CD14-positive monocyte (primary cell): ENCODE data around the gene FPR3. TPM values are rescaled to one million over a fixed set of nuclear protein-coding genes. Genes with fewer than 3 reads are reported as not detected.

Source experiments
- DNase-seq, 3 donors: peaks; one replicate each; pipeline ENCODE4 v3.0.0-alpha.2; 2011 to 2022
- H2AFZ ChIP-seq: 2 replicates; pipeline ENCODE4 v1.6.0; 2012; ENCODE audit warnings: mild to moderate bottlenecking, low read depth, low read length, inconsistent platforms; ENCODE audit not compliant: insufficient read depth, poor library complexity, severe bottlenecking
- H3K27ac ChIP-seq, 2 donors: 1 replicate in 1 of 2; 2 replicates in 1 of 2; pipeline ENCODE4 v1.5.1; 2012 to 2013; ENCODE audit warnings: low read length in 2 of 2, control low read depth in 1 of 2, inconsistent platforms in 1 of 2, low read depth in 1 of 2, mild to moderate bottlenecking in 1 of 2
- H3K27me3 ChIP-seq, 2 donors: one replicate each; pipeline versions ENCODE4 v1.6.0 to v1.6.1; 2011 to 2013; ENCODE audit warnings: low read length in 2 of 2; ENCODE audit not compliant: control insufficient read depth in 2 of 2, insufficient read depth in 2 of 2
- H3K36me3 ChIP-seq, 2 donors: replicated peaks in 1 of 2; 1 replicate in 1 of 2; 2 replicates in 1 of 2; pipeline versions ENCODE4 v1.5.1 to v1.6.1; 2012 to 2013; ENCODE audit warnings: low read length in 2 of 2, control low read depth in 1 of 2, inconsistent platforms in 1 of 2, mild to moderate bottlenecking in 1 of 2; ENCODE audit not compliant: insufficient read depth in 2 of 2, control insufficient read depth in 1 of 2
- H3K4me1 ChIP-seq, 2 donors: 1 replicate in 1 of 2; 2 replicates in 1 of 2; pipeline versions ENCODE4 v1.5.1 to v1.6.1; 2012 to 2013; ENCODE audit warnings: low read length in 2 of 2, control low read depth in 1 of 2, inconsistent platforms in 1 of 2, mild to moderate bottlenecking in 1 of 2, moderate library complexity in 1 of 2; ENCODE audit not compliant: insufficient read depth in 2 of 2, control insufficient read depth in 1 of 2
- H3K4me2 ChIP-seq: replicated peaks from 2 replicates; pipeline ENCODE3; 2012; ENCODE audit warnings: low read length, moderate library complexity, mild to moderate bottlenecking; ENCODE audit not compliant: poor library complexity, severe bottlenecking; ENCODE audit errors: extremely low read depth
- H3K4me3 ChIP-seq, 3 experiments: fragments of 200-600 bp in 1 of 3; sonication (generic) in 1 of 3; replicated peaks in 1 of 3; 1 replicate in 2 of 3; 2 replicates in 1 of 3; pipeline ENCODE4 v1.5.1; 2011 to 2013; ENCODE audit warnings: low read length in 3 of 3, mild to moderate bottlenecking in 3 of 3, control low read depth in 2 of 3, low read depth in 2 of 3, inconsistent platforms in 1 of 3, moderate library complexity in 1 of 3
- H3K79me2 ChIP-seq: 2 replicates; pipeline ENCODE4 v1.6.0; 2012; ENCODE audit warnings: mild to moderate bottlenecking, control low read depth, inconsistent platforms, low read length, moderate library complexity; ENCODE audit not compliant: insufficient read depth
- H3K9ac ChIP-seq: 2 replicates; pipeline ENCODE4 v1.6.0; 2017; ENCODE audit warnings: low read length, mild to moderate bottlenecking; ENCODE audit not compliant: insufficient read depth, poor library complexity, severe bottlenecking
- H3K9me3 ChIP-seq, 2 donors: replicated peaks in 1 of 2; 1 replicate in 1 of 2; 2 replicates in 1 of 2; pipeline versions ENCODE4 v1.5.1 to v1.6.1; 2012 to 2013; ENCODE audit warnings: low read length in 2 of 2, control low read depth in 1 of 2; ENCODE audit not compliant: control insufficient read depth in 1 of 2, insufficient read depth in 1 of 2
- H4K20me1 ChIP-seq: 2 replicates; pipeline ENCODE4 v1.6.0; 2012; ENCODE audit warnings: mild to moderate bottlenecking, low read length, control low read depth, moderate library complexity; ENCODE audit not compliant: insufficient read depth
- H3K27ac Mint-ChIP-seq, 7 donors: one replicate each; pipeline ENCODE4 v1.8.0; 2020; ENCODE audit warnings: mild to moderate bottlenecking in 7 of 7, mixed read lengths in 7 of 7, moderate library complexity in 6 of 7, inconsistent platforms in 2 of 7
- H3K27me3 Mint-ChIP-seq, 3 donors: one replicate each; pipeline ENCODE4 v1.8.0; 2021 to 2022; ENCODE audit warnings: low read depth in 3 of 3, mild to moderate bottlenecking in 3 of 3, mixed read lengths in 3 of 3, moderate library complexity in 3 of 3, inconsistent platforms in 1 of 3
- H3K36me3 Mint-ChIP-seq, 2 donors: one replicate each; pipeline ENCODE4 v1.8.0; 2020; ENCODE audit warnings: mixed read lengths in 2 of 2, inconsistent platforms in 1 of 2, mild to moderate bottlenecking in 1 of 2
- H3K4me1 Mint-ChIP-seq: one replicate; pipeline ENCODE4 v1.8.0; 2020; ENCODE audit warnings: mild to moderate bottlenecking, mixed read lengths
- H3K4me3 Mint-ChIP-seq, 2 donors: one replicate each; pipeline ENCODE4 v1.8.0; 2020; ENCODE audit warnings: mild to moderate bottlenecking in 2 of 2, mixed read lengths in 2 of 2, moderate library complexity in 1 of 2
- H3K9me3 Mint-ChIP-seq, 7 donors: one replicate each; pipeline ENCODE4 v1.8.0; 2020 to 2022; ENCODE audit warnings: mixed read lengths in 7 of 7, mild to moderate bottlenecking in 6 of 7, moderate library complexity in 6 of 7, inconsistent platforms in 2 of 7
- CTCF ChIP-seq: fragments of 200-600 bp; IDR thresholded peaks from one replicate; pipeline ENCODE4 v1.8.0; 2022; ENCODE audit warnings: antibody characterized with exemption, mild to moderate bottlenecking
- whole genome bisulfite sequencing: methylation state at CpG from one replicate; pipeline ENCODE4 v1.1.5; 2013; ENCODE audit warnings: missing lambda C conversion rate; ENCODE audit not compliant: insufficient coverage; 5-methylcytosine and 5-hydroxymethylcytosine counted together
- intact Hi-C, 2 donors: fragments of 100-400 bp; cut with micrococcal nuclease; formaldehyde crosslinking; loops; one replicate each; pipeline versions ENCODE4 v1.15.0 to v1.15.1; 2023
- polyA plus RNA-seq, 3 donors: library from polyadenylated mRNA; depleted of rRNA in 1 of 3; unstranded in 2 of 3; stranded (reverse) in 1 of 3; fragments of 300-500 nt in 2 of 3; fragments of >200 nt in 1 of 3; fragmentation: Illumina TruSeq in 2 of 3; gene quantifications; 1 replicate in 2 of 3; 2 replicates in 1 of 3; pipeline ENCODE4 v1.2.3, GENCODE V29; 2012 to 2021

The FPR3 gene
- polyA plus RNA-seq, 3 donors: 1.4 to 3.8 (median 3.5) TPM

- Histone ChIP-seq H3K27ac (peak overlapping the region in 1 of 2 donors; percentile 97), H3K9me3 (peaks cover 0 to 3% of the 10 kb centered on the region in 2 donors), H3K4me1 (peaks cover 78 to 81% of the 10 kb centered on the region in 2 donors), H4K20me1 (no peaks in the 10 kb centered on the region), H3K4me2 (peak overlapping the region; percentile 37), H3K4me3 (peak overlapping the region in 1 of 3 experiments; percentile 46), H3K36me3 (no peaks in the 10 kb centered on the region), H3K27me3 (no peaks in the 10 kb centered on the region), H2AFZ (no peak overlapping the region), H3K9ac (no peak overlapping the region), H3K79me2 (no peaks in the 10 kb centered on the region)
- intact Hi-C loops: no loop called here
- Mint-ChIP-seq H3K4me1 (peaks cover 84% of the 10 kb centered on the region), H3K9me3 (peaks cover 0 to 8% (median 3%) of the 10 kb centered on the region in 7 donors), H3K27me3 (peaks cover 0 to 1% (median 0%) of the 10 kb centered on the region in 3 donors), H3K4me3 (no peak overlapping the region), H3K36me3 (peaks cover 0 to 3% of the 10 kb centered on the region in 2 donors), H3K27ac (peak overlapping the region; percentile 46 to 98 (median 83))
- no peak for TF ChIP-seq CTCF
- DNase-seq: peak in 2 of 3 donors; percentile 62 to 83
- 23% methylated on average over 4 of the region's 4 CpGs for WGBS
These were observed 14.8 kb downstream of the FPR3 start for GRCh38 chr19:51809787-51810186.

GRCh38 chr19:51810223-51810622, 15.3 kb downstream of the FPR3 start:
- Histone ChIP-seq H3K79me2 (no peaks in the 10 kb centered on the region), H3K27ac (peak overlapping the region in 1 of 2 donors; percentile 97), H3K9me3 (peaks cover 0 to 3% of the 10 kb centered on the region in 2 donors), H4K20me1 (no peaks in the 10 kb centered on the region), H2AFZ (no peak overlapping the region), H3K36me3 (no peaks in the 10 kb centered on the region), H3K27me3 (no peaks in the 10 kb centered on the region), H3K9ac (no peak overlapping the region), H3K4me3 (peak overlapping the region in 1 of 3 experiments; percentile 46), H3K4me2 (peak overlapping the region; percentile 37), H3K4me1 (peaks cover 78 to 81% of the 10 kb centered on the region in 2 donors)
- 88% methylated on average over 7 of the region's 7 CpGs for WGBS
- Mint-ChIP-seq H3K27me3 (peaks cover 0 to 1% (median 0%) of the 10 kb centered on the region in 3 donors), H3K9me3 (peaks cover 0 to 9% (median 3%) of the 10 kb centered on the region in 7 donors), H3K4me1 (peaks cover 84% of the 10 kb centered on the region), H3K27ac (peak overlapping the region in 6 of 7 donors; percentile 46 to 99 (median 96)), H3K4me3 (no peak overlapping the region), H3K36me3 (peaks cover 0 to 3% of the 10 kb centered on the region in 2 donors)
- TF ChIP-seq CTCF: peak; percentile 48
- peak in 2 of 3 donors; percentile 27 to 53 for DNase-seq
- intact Hi-C loops: no loop called here
